Right ventricle myocardium inferior (tissue), 1 donor: ENCODE measurements around the gene BATF2. TPM values are rescaled to one million over a fixed set of nuclear protein-coding genes. Genes with fewer than 3 reads are reported as not detected.
"Not testable (repeated sequence)": the region's sequence is repeated elsewhere in the genome, so short reads cannot be mapped to it uniquely, and the experiment has no call there.

Experiments
- ATAC-seq: fragments of 200-7000 bp; cut with Tn5 transposase; one replicate; pipeline ENCODE4 v1.9.1; 2020; ENCODE audit warnings: mild to moderate bottlenecking, moderate library complexity
- DNase-seq: peaks from one replicate; pipeline ENCODE4 v3.0.0; 2021; ENCODE audit errors: missing footprints
- intact Hi-C: fragments of 100-400 bp; cut with DNase I; formaldehyde crosslinking; loops from one replicate; pipeline ENCODE4 v1.11.0; 2022
- total RNA-seq: library from RNA; stranded (reverse); fragmentation: NEBNext Ultra II Directional; extraction: Animal tissue kit (Norgen Biotek cat#: 25700); gene quantifications from one replicate; pipeline ENCODE4 v1.2.1, GENCODE V29; 2021
- donor health status: DM: no; HTN: yes; CAD: no; lungs with severe emphysema.

Gene BATF2
- total RNA-seq, 1 donor from 2014 or later, result 1.5 TPM

- peak; percentile 13 for DNase-seq
- intact Hi-C loops, result no loop called here
These were observed 21.2 kb upstream of the BATF2 start for GRCh38 chr11:65017937-65018336.

GRCh38 chr11:65016705-65017104 is 19.9 kb upstream of the BATF2 start:
- intact Hi-C loops, result no loop called here
- ATAC-seq, result no peak

More at GRCh38 chr11:65017937-65018336, 21.2 kb upstream of the BATF2 start:
- ATAC-seq, result no peak

GRCh38 chr11:65014726-65015227 is 18.0 kb upstream of the BATF2 start:
- no peak for ATAC-seq
- intact Hi-C loops, result loop anchor here (2.0 to 5.0 kb wide), 4 partner anchors 96 to 168 kb away; partner anchors contain the start of genes ATG2A, CAPN1 and TM7SF2
- peak; percentile 77 for DNase-seq

More at GRCh38 chr11:65016705-65017104, 19.9 kb upstream of the BATF2 start:
- DNase-seq, result peak; percentile 8

GRCh38 chr11:65013888-65014725 is 17.3 kb upstream of the BATF2 start, which contains the start of gene ARL2:
Gene ARL2 (plus strand): TSS chr11:65014160. CDS start chr11:65014208, 48 bp downstream.
- ATAC-seq (peak; percentile 93), DNase-seq (peak; percentile 97)
- intact Hi-C loops, result loop anchor here (2.0 to 5.0 kb wide), 4 partner anchors 97 to 168 kb away; partner anchors contain the start of genes ATG2A, CAPN1 and TM7SF2

- intact Hi-C loops, result loop anchor here (5.0 kb wide), 3 partner anchors 96 to 169 kb away; partner anchors contain the start of genes ATG2A and CAPN1
- DNase-seq (peak; percentile 97), ATAC-seq (peak; percentile 95)
These were observed 16.5 kb upstream of the BATF2 start for GRCh38 chr11:65013130-65013887.

GRCh38 chr11:65008873-65009272 is 12.1 kb upstream of the BATF2 start:
- ATAC-seq (no peak), DNase-seq (no peak)
- intact Hi-C loops, result no loop called here

GRCh38 chr11:65008016-65008415 is 11.2 kb upstream of the BATF2 start:
- DNase-seq, result no peak
- intact Hi-C loops, result no loop called here
- no peak for ATAC-seq

- intact Hi-C loops, ATAC-seq, DNase-seq: not testable (repeated sequence)
These were observed 7.2 kb upstream of the BATF2 start for GRCh38 chr11:65003968-65004367.

- DNase-seq (no peak), ATAC-seq (no peak)
- intact Hi-C loops, result no loop called here
These were observed 6.5 kb upstream of the BATF2 start for GRCh38 chr11:65003282-65003681.

GRCh38 chr11:65002706-65003105 is 5.9 kb upstream of the BATF2 start:
- DNase-seq (no peak), ATAC-seq (no peak)
- intact Hi-C loops, result no loop called here

GRCh38 chr11:64999478-64999877 is 2.7 kb upstream of the BATF2 start:
- DNase-seq (no peak), ATAC-seq (no peak)
- intact Hi-C loops, result no loop called here

GRCh38 chr11:64998690-64999431 is 2.1 kb upstream of the BATF2 start:
- ATAC-seq (no peak), DNase-seq (no peak)
- intact Hi-C loops, result no loop called here

GRCh38 chr11:64998141-64998540 is 1.4 kb upstream of the BATF2 start:
- no peak for ATAC-seq
- intact Hi-C loops, result no loop called here
- DNase-seq, result no peak

GRCh38 chr11:64996327-64996709 is 453 bp downstream of the BATF2 start:
- ATAC-seq (no peak), DNase-seq (no peak)
- intact Hi-C loops, result no loop called here

GRCh38 chr11:64994318-64994717 is 2.5 kb downstream of the BATF2 start:
- ATAC-seq (no peak), DNase-seq (no peak)
- intact Hi-C loops, result no loop called here

- intact Hi-C loops, result no loop called here
- ATAC-seq (peak; percentile 77), DNase-seq (peak; percentile 79)
These were observed 6.4 kb downstream of the BATF2 start for GRCh38 chr11:64990222-64990923.

- ATAC-seq (no peak), DNase-seq (no peak)
- intact Hi-C loops, result no loop called here
These were observed 7.4 kb downstream of the BATF2 start for GRCh38 chr11:64989416-64989815.
